ENCODE results near the gene CHRNB2. TPM values are rescaled to one million over a fixed set of nuclear protein-coding genes. Genes with fewer than 3 reads are reported as not detected.

Gene CHRNB2
- total RNA-seq, 2 donors from 2014 or later = 0.07 to 0.16 TPM

- H3K27me3 ChIP-seq = no peaks in the 10 kb centered on the region
- intact Hi-C loops (cut with DNase I) = no loop called here
Measured at GRCh38 chr1:154626456-154627256, 59.1 kb downstream of the CHRNB2 start.

GRCh38 chr1:154627257-154628120 is 59.9 kb downstream of the CHRNB2 start:
- peaks cover 8% of the 10 kb centered on the region for H3K4me1 ChIP-seq
- H3K9me3 ChIP-seq = no peaks in the 10 kb centered on the region
- no peaks in the 10 kb centered on the region for H3K27me3 ChIP-seq
- H3K36me3 ChIP-seq = no peaks in the 10 kb centered on the region
- peak overlapping the region; percentile 81 to 82 for H3K9ac ChIP-seq (ENCODE audit: low read depth in 2 of 2, low read length in 2 of 2)
- peak; percentile 97 for DNase-seq
- intact Hi-C loops (cut with DNase I) = no loop called here
- peak overlapping the region; percentile 97 for H3K4me3 ChIP-seq
- no peak for TF ChIP-seq CTCF (IDR thresholded peaks at IDR 0.05)
- H3K27ac ChIP-seq = peak overlapping the region; percentile 38

More at GRCh38 chr1:154626456-154627256, 59.1 kb downstream of the CHRNB2 start:
- no peak for TF ChIP-seq CTCF (IDR thresholded peaks at IDR 0.05)
- Histone ChIP-seq H3K4me1 (peaks cover 8% of the 10 kb centered on the region), H3K9me3 (no peaks in the 10 kb centered on the region), H3K4me3 (peak overlapping the region; percentile 97), H3K36me3 (no peaks in the 10 kb centered on the region), H3K9ac (ENCODE audit: low read depth in 2 of 2, low read length in 2 of 2) (peak overlapping the region; percentile 81 to 82), H3K27ac (peak overlapping the region; percentile 38)
- peak; percentile 25 for DNase-seq

GRCh38 chr1:154628121-154628405 is 60.5 kb downstream of the CHRNB2 start:
- intact Hi-C loops (cut with DNase I) = no loop called here
- H3K9ac ChIP-seq (ENCODE audit: low read depth in 2 of 2, low read length in 2 of 2) = peak overlapping the region; percentile 54 to 82
- H3K27me3 ChIP-seq = no peaks in the 10 kb centered on the region
- H3K9me3 ChIP-seq = no peaks in the 10 kb centered on the region
- H3K4me1 ChIP-seq = peaks cover 8% of the 10 kb centered on the region
- DNase-seq = no peak
- peak overlapping the region; percentile 97 for H3K4me3 ChIP-seq
- H3K27ac ChIP-seq = peak overlapping the region; percentile 38
- no peaks in the 10 kb centered on the region for H3K36me3 ChIP-seq
- TF ChIP-seq CTCF (IDR thresholded peaks at IDR 0.05) = no peak

- peaks cover 8% of the 10 kb centered on the region for H3K4me1 ChIP-seq
- no peak overlapping the region for H3K27ac ChIP-seq
- H3K9ac ChIP-seq (ENCODE audit: low read depth in 2 of 2, low read length in 2 of 2) = no peak overlapping the region
- no peaks in the 10 kb centered on the region for H3K36me3 ChIP-seq
- H3K9me3 ChIP-seq = no peaks in the 10 kb centered on the region
- no peaks in the 10 kb centered on the region for H3K27me3 ChIP-seq
- DNase-seq = no peak
- TF ChIP-seq CTCF (IDR thresholded peaks at IDR 0.05) = no peak
- no peak overlapping the region for H3K4me3 ChIP-seq
- intact Hi-C loops (cut with DNase I) = no loop called here
Measured at GRCh38 chr1:154629061-154629674, 61.6 kb downstream of the CHRNB2 start.

Other genes with a start within 250 kb of the CHRNB2 start
- gene AQP10, start 246.7 kb upstream of the CHRNB2 start, total RNA-seq = under 1 TPM in 1 of 2 donors, not detected in 1; 0.27 TPM
- gene ATP8B2, start 242.3 kb upstream of the CHRNB2 start, total RNA-seq = 1 to 10 TPM; 4.2 to 6.6 TPM
- gene IL6R, start 162.4 kb upstream of the CHRNB2 start, total RNA-seq = 10 to 100 TPM; 31.7 to 38.2 TPM
- gene TDRD10, start 65.6 kb upstream of the CHRNB2 start, total RNA-seq = under 1 TPM; 0.42 to 0.67 TPM
- gene SHE, start 65.4 kb upstream of the CHRNB2 start, total RNA-seq = 1 to 10 TPM; 1.7 to 3.9 TPM
- 10 to 100 TPM; 74.1 to 86.1 TPM for gene UBE2Q1, start 9.1 kb upstream of the CHRNB2 start, total RNA-seq
- 100 to 1,000 TPM; 115 to 125 TPM for gene ADAR, start 40.4 kb downstream of the CHRNB2 start, total RNA-seq